22Rv1 (cell line): ENCODE data around the gene ARTN.

ENCODE experiments used
- H3K27ac ChIP-seq: fragments of 450-650 bp; 2 replicates; pipeline ENCODE4 v1.5.1; 2017
- ZFX ChIP-seq: fragments of 450-650 bp; IDR thresholded peaks from 2 replicates; pipeline ENCODE4 v1.6.1; 2017; ENCODE audit warnings: antibody characterized with exemption, borderline replicate concordance
- TF ChIP-seq, protein P1 (sequence below): fragments of 450-650 bp; IDR thresholded peaks from 2 replicates; pipeline ENCODE4 v1.5.1; 2017; ENCODE audit warnings: mild to moderate bottlenecking

Gene ARTN

GRCh38 chr1:43978264-43978550 is 44.6 kb downstream of the ARTN start:
- TF ChIP-seq, protein P1, sequence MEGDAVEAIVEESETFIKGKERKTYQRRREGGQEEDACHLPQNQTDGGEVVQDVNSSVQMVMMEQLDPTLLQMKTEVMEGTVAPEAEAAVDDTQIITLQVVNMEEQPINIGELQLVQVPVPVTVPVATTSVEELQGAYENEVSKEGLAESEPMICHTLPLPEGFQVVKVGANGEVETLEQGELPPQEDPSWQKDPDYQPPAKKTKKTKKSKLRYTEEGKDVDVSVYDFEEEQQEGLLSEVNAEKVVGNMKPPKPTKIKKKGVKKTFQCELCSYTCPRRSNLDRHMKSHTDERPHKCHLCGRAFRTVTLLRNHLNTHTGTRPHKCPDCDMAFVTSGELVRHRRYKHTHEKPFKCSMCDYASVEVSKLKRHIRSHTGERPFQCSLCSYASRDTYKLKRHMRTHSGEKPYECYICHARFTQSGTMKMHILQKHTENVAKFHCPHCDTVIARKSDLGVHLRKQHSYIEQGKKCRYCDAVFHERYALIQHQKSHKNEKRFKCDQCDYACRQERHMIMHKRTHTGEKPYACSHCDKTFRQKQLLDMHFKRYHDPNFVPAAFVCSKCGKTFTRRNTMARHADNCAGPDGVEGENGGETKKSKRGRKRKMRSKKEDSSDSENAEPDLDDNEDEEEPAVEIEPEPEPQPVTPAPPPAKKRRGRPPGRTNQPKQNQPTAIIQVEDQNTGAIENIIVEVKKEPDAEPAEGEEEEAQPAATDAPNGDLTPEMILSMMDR, result no peak
- no peak for TF ChIP-seq ZFX
- H3K27ac ChIP-seq, result peak overlapping the region; percentile 94

DNA sequence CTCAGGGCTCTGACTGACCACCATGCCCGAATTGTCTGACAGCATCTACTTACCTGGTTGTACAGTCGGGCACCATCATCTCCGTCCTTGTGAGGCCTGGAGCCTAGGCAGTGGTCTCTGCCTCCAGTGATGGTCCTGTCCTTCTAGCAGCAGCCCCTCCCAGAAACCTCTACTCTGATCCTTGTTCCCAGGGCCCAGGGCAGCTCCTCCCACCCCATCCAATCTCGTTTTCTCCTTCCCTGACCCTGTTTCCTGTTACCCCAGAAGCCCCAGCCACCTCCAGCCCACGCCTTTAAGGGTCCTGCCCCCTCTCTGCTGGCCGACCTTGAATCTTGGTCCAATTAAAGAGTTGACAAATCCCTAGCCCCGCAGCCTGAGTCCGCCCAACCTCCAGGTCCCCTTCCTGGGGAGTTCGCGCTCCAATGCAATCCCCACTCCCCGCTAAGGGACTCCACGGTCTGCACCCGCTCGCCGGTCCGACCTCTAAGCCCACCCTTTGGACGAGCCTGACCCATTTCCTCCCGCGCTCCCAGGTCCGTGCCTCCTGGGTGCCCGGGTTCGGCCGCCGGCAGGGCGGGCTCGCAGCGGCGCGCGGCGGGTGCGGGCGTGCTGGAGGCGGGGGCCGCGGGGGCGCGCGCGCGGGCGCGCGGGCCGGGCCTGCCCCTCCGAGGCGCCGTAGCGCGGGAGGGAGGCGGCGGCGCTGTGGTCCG is 45.1 kb downstream of the ARTN start, which contains the start of gene B4GALT2:
TSS of gene B4GALT2 (plus strand) at position 660 of the 710 bp plus-strand sequence. CDS start 1,951 bp downstream, outside the sequence.
- no peak for TF ChIP-seq ZFX
- TF ChIP-seq, protein P1, result no peak

GRCh38 chr1:43979261-43979527 is 45.6 kb downstream of the ARTN start:
- no peak for TF ChIP-seq ZFX
- TF ChIP-seq, protein P1, result no peak

More for the DNA sequence above, 45.1 kb downstream of the ARTN start, which contains the start of gene B4GALT2:
- peak within 1 kb of the TSS; percentile 94 for H3K27ac ChIP-seq

GRCh38 chr1:43979528-43980254 is 46.1 kb downstream of the ARTN start:
- TF ChIP-seq, protein P1, result no peak
- TF ChIP-seq ZFX, result no peak
- H3K27ac ChIP-seq, result peak overlapping the region; percentile 94

More at GRCh38 chr1:43979261-43979527, 45.6 kb downstream of the ARTN start:
- H3K27ac ChIP-seq, result peak overlapping the region; percentile 94

DNA sequence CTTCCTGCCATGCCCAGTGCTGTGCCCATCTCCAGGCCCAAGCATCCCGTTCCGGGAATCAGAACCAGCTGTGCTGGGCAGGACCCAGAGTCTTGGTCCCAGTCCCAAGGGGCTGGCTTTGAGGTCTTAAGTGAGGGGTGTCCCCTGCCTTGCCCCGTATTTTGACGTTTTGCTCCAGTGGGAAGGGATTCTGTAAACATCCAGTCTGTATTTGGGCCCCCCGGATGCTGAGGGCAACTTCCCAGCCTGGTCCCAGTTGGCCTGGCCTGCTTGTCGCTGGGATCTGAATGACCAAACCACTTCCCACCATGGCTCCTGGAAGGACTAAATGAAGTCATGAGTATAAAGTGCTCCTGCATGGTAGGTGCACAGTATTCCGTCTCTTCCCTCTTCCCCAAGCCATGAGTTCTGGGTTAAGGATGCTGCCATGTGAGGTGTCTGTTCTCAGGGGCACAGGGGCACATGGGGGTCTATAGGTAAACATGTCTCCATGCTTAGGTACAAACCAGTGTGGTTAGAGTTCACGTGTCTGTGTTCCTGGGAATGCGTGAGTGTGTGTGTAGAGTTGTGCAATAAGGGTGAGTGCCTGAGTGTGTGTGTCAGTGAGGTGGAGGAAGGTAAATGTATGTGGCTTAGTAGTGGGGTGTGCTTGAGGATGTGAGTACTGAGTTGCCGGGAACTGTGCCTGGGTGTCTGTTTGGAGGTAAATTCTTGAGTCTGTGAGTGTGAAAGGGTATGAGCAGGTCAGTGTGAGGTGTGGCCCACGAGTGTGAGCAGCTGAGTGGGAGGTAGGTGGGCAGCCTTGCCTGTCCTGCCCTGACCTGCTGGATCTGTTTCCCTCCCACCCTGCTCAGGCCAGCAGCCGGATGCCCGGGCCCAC is 46.9 kb downstream of the ARTN start:
- TF ChIP-seq, protein P1, result no peak
- no peak for TF ChIP-seq ZFX
- peak overlapping the region; percentile 94 for H3K27ac ChIP-seq

DNA sequence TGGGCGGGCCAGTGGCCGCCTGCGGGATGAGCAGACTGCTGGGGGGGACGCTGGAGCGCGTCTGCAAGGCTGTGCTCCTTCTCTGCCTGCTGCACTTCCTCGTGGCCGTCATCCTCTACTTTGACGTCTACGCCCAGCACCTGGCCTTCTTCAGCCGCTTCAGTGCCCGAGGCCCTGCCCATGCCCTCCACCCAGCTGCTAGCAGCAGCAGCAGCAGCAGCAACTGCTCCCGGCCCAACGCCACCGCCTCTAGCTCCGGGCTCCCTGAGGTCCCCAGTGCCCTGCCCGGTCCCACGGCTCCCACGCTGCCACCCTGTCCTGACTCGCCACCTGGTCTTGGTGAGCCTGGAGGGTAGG is 47.5 kb downstream of the ARTN start:
- no peak for TF ChIP-seq ZFX
- TF ChIP-seq, protein P1, result no peak
- H3K27ac ChIP-seq, result peak overlapping the region; percentile 94; the same call in 1 of the 2 replicates
